Caki2 (cell line): ENCODE measurements around the gene DBF4. TPM values are rescaled to one million over a fixed set of nuclear protein-coding genes. Genes with fewer than 3 reads are reported as not detected.
A peak's percentile ranks its signal among the peaks of the same experiment; 100 is the strongest.
"Not testable (repeated sequence)": the region's sequence is repeated elsewhere in the genome, so short reads cannot be mapped to it uniquely, and the experiment has no call there.

Experiments
- DNase-seq: peaks from one replicate; pipeline ENCODE4 v3.0.0-alpha.2; 2015; ENCODE audit warnings: low read depth
- in situ Hi-C: cut with HindIII; loops from 2 replicates; pipeline ENCODE4 v1.10.0; 2016; ENCODE audit warnings: low sequenced_read_pairs, low pct_unique_long_range_greater_than_20kb, mixed read lengths
- total RNA-seq: library from RNA; depleted of rRNA; stranded (reverse); fragments of >200 nt; shearing (Covaris generic); gene quantifications from 2 replicates; pipeline ENCODE4 v1.2.3, GENCODE V29; 2014; ENCODE audit warnings: low replicate concordance; rRNA removed

The DBF4 gene
- 27.4 and 63.2 TPM in 2 replicates for total RNA-seq

- in situ Hi-C loops = no loop called here
- DNase-seq = peak; percentile 98
Measured at GRCh38 chr7:87876040-87876868, at the start of gene DBF4, which contains the start of gene SLC25A40. TSS of gene DBF4 (plus strand) at chr7:87876493. CDS start at chr7:87876733, 240 bp downstream. TSS of gene SLC25A40 (minus strand) at chr7:87876360. CDS start at chr7:87858727, 17,633 bp downstream.

DNA sequence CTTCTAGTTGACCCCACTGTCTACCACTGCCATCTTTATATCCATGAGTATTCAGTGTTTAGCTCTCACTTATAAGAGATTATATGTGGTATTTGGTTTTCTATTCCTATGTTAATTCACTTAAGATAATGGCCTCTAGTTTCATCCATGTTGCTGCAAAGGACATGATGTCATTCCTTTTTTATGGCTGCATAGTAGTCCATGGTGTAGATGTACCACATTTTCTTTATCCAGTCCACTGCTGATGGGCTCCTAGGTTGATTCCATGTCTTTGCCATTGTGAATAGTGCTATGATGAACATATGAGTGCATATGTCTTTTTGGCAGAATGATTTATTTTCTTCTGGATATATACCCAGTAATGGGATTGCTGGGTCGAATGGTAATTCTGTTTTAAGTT is 47.9 kb upstream of the DBF4 start:
- DNase-seq, in situ Hi-C loops: not testable (repeated sequence)

GRCh38 chr7:87831097-87831496 is 45.2 kb upstream of the DBF4 start:
- in situ Hi-C loops = no loop called here
- no peak for DNase-seq

DNA sequence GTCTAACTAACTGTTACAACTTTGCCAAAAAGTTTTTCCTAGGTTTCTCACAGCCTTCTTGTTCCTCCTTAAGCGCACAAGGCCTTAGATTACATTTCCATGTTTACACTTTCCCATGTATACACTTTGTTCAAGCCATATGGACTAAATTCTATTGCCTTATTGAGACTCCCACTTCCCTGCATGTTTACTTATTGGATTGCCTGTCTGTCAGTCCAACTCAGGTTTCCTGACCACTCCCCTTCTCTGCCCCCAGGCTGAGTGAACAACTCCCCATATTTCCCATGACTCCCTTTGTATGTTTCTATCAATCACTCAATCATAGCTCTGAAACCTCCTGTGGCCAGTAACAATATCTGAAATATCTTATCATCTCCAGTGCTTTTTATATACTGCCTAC is 43.2 kb upstream of the DBF4 start:
- DNase-seq = no peak
- in situ Hi-C loops = no loop called here

DNA sequence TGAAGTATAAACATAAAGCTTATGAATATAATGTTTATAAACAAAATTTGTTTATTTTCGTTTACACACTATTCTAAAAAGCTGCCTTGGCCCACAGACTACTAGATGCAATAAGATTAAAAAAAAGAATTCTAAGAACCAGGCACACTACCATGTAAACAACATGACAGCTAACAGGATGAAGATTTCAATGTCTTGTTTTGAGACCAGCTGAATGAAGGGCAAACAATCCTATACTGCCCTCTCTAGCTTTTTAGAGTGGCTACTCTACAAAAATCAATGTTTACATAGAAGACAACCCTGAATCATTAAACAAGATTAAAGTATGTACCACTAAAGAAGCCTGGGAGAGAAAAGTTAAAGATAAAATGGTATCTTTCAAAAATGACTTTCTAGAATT is 38.7 kb upstream of the DBF4 start:
- in situ Hi-C loops = no loop called here
- DNase-seq = no peak

DNA sequence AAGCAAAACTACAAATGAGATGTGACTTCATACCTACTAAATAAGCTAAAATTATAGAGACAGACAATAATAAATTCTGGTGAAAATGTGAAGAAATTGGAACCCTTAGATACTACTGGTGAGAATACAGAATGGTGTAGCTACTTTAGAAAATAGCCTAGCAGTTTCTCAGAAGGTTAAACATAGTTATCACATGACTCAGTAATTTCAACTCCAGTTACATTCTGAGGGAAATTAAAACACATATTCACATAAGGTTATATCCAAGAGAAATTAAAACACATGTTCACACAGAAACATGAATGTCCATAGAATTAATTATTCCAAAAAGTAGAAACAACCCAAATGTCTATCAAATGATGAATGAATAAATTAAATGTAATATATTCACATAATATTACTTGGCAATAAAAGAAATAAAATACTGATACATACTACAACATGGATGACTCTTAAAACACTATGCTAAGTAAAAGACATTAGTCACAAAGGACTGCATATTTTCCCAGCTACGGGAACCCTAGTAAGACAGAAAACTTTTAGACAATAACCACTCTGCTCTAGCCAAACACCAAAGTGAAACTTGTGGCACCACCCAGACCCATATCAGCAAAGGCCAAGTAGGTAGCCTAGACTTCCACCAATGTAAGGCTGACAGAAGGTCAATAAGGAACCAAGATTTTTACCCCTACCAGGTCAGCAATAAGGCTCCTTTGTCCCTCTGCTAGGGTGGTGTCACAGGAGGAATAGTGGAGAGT is 25.3 kb upstream of the DBF4 start:
- DNase-seq = no peak
- in situ Hi-C loops = no loop called here

DNA sequence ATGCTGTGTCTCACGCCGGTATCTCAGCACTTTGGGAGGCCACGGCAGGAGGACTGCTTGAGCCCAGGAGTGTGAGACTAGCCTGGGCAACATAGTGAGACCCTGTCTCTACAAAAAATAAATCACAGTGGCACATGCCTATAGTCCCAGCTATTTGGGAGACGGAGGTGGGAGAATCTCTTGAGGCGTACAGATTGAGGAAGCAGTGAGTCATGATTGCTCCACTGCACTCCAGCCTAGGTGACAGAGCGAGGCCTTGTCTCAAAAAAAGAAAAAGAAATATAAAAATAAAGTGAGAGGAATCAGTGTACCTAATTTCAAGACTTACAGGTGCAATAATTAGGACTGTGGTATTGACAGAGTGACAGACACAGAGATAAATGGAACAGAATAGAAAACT is 24.0 kb upstream of the DBF4 start:
- DNase-seq = no peak
- in situ Hi-C loops = no loop called here

GRCh38 chr7:87853237-87853864 is 22.9 kb upstream of the DBF4 start:
- DNase-seq = no peak
- in situ Hi-C loops = no loop called here

- in situ Hi-C loops = no loop called here
- DNase-seq = no peak
Measured at GRCh38 chr7:87858417-87859100, 17.7 kb upstream of the DBF4 start.

DNA sequence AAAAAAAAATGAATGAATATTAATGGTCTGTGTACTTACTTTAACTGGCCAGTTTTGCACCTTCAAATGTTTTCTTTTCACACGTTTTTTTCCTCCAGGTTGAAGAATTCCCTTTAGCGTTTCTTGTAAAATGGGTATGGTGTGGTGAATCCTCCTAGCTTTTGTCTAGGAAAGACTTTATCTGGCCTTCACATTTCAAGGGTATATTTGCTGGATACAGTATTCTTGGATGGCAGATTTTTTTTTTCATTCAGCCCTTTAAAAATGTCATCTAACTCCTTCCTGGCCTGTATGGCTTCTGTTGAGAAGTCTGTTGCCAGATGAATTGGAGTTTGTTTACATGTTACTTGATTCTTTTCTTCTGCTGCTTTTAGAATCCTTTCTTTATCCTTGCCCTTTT is 10.2 kb upstream of the DBF4 start:
- in situ Hi-C loops = no loop called here

GRCh38 chr7:87866533-87866932 is 9.8 kb upstream of the DBF4 start:
- DNase-seq, in situ Hi-C loops: not testable (repeated sequence)

More for the DNA sequence above, 10.2 kb upstream of the DBF4 start:
- no peak for DNase-seq

GRCh38 chr7:87870471-87870870 is 5.8 kb upstream of the DBF4 start:
- no peak for DNase-seq
- in situ Hi-C loops = no loop called here

DNA sequence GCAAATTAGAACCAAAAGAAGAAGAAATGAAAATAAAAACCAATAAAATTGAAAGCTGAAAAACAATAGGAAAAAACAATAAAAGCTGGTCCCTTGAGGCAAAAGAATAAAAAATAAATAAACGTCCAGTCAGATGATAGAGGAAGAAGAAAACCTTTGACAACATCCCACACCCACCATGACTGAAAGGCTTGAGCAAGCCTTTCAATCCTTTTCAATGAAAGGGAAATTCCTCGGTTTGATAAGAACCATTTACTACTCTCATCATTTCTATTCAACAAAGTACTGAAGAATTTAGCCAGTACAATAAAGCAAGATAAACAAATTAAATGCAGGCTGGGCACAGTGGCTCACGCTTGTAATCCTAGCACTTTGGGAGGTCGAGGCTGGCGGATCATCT is 3.9 kb upstream of the DBF4 start:
- in situ Hi-C loops = no loop called here
- no peak for DNase-seq

GRCh38 chr7:87873328-87873727 is 3.0 kb upstream of the DBF4 start:
- DNase-seq, in situ Hi-C loops: not testable (repeated sequence)

- in situ Hi-C loops = no loop called here
- DNase-seq = no peak
Measured at GRCh38 chr7:87874066-87874465, 2.2 kb upstream of the DBF4 start.

DNA sequence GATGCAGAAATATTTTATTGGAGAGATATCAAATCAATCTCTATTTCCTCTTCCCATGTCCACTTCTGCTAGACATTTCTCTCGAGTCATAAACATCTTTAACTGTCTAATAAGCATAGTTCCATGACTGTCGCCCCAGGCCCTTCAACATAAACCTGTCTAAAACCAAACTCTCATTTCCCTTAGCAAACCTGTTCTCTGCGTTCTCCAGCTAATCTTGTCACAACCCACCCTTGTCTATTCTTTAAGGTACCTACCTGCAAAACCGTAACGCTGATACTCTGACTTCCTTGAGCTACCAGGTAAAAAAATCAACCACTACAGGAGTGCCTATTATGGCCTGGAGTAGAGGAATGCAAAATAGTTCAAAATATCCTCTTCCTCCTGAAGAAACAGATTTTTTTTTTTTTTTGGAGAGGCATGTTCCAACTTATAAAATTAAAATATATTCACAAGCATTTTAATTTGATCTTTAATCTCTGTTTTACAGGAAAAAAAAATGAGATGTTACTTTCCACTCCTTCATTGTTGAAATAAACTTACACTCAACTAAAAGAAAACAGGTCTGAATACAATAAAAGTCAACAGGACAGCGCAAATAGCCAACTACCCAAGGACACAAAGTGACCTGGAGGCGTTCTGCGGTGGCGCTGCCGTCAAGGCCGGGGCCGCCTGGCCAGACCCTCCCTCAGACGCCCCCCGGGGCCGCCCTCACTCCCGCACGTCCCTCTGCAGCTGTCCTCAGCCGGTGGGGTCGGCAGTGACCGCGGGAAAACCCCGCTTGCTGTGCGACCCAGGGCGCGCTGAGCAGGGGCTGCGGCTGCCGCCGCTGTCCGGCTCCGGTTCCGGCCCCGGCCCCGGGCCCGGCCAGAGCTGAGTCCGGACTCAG is 898 bp upstream of the DBF4 start:
- in situ Hi-C loops = no loop called here
- DNase-seq = no peak

DNA sequence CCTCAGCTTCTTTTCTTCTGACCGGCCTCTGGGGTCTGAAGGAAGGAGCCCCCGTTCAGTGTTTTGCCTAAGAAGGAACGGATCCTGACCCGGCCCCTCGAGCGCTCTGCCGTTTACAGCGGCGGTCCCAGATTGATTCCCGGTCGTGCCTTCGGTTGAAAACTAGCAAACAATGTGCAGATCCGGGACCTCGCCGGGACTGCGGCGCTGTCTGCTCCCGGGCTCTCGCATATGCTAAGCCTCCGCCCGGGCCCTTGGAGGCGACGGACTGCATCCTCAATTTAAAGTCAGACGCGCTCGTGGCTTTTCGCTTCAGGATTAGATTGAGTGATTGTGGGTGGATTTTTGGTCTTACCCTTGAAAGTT is 559 bp downstream of the DBF4 start:
- in situ Hi-C loops = no loop called here

More for the DNA sequence above, 559 bp downstream of the DBF4 start:
- DNase-seq = no peak
